OCI-M2 (cell line): Measurements from ENCODE around the gene PCDHA4.
"Not testable (repeated sequence)": the region's sequence is repeated elsewhere in the genome, so short reads cannot be mapped to it uniquely, and the experiment has no call there.

Experiments used
- DNase-seq: peaks from one replicate; lab custom pipeline; 2025; ENCODE audit not compliant: unreplicated experiment; lab: John Stamatoyannopoulos, UW

PCDHA4 gene

GRCh38 chr5:140821375-140822280 lies 14.8 kb downstream of the PCDHA4 start, which contains the start of gene PCDHA5:
TSS of gene PCDHA5 (plus strand) at chr5:140821613.
- no peak for DNase-seq

- no peak for DNase-seq
These were observed 15.4 kb downstream of the PCDHA4 start for GRCh38 chr5:140822281-140822629.

- not testable (repeated sequence) for DNase-seq
These were observed 16.1 kb downstream of the PCDHA4 start for GRCh38 chr5:140822969-140823368.

GRCh38 chr5:140823475-140823874 lies 16.6 kb downstream of the PCDHA4 start:
- no peak for DNase-seq

GRCh38 chr5:140827704-140828361 lies 21.0 kb downstream of the PCDHA4 start, which contains the start of gene PCDHA6:
TSS of gene PCDHA6 (plus strand) at chr5:140827960. CDS start at chr5:140828092, 132 bp downstream.
- DNase-seq: no peak

GRCh38 chr5:140828362-140828737 lies 21.5 kb downstream of the PCDHA4 start:
- no peak for DNase-seq

- DNase-seq: not testable (repeated sequence)
These were observed 22.9 kb downstream of the PCDHA4 start for GRCh38 chr5:140829511-140830501.

GRCh38 chr5:140833993-140834392 lies 27.1 kb downstream of the PCDHA4 start, which contains the start of gene PCDHA7:
TSS of gene PCDHA7 (plus strand) at chr5:140834269. CDS start at chr5:140834384, 115 bp downstream.
- no peak for DNase-seq

GRCh38 chr5:140834439-140835008 lies 27.7 kb downstream of the PCDHA4 start:
- DNase-seq: not testable (repeated sequence)

GRCh38 chr5:140835622-140836510 lies 29.0 kb downstream of the PCDHA4 start:
- DNase-seq: no peak

GRCh38 chr5:140840978-140841962 lies 34.4 kb downstream of the PCDHA4 start, which contains the start of gene PCDHA8:
TSS of gene PCDHA8 (plus strand) at chr5:140841187. CDS start at chr5:140841322, 135 bp downstream.
- DNase-seq: no peak

- no peak for DNase-seq
These were observed 36.2 kb downstream of the PCDHA4 start for GRCh38 chr5:140842798-140843733.

- not testable (repeated sequence) for DNase-seq
These were observed 41.6 kb downstream of the PCDHA4 start, which contains the start of gene PCDHA9 for GRCh38 chr5:140848139-140849102. TSS of gene PCDHA9 (plus strand) at chr5:140848382. CDS start at chr5:140848496, 114 bp downstream.

GRCh38 chr5:140849831-140850634 lies 43.2 kb downstream of the PCDHA4 start:
- DNase-seq: not testable (repeated sequence)
